ENCODE data around the gene PLXNA3. TPM values are rescaled to one million over a fixed set of nuclear protein-coding genes. Genes with fewer than 3 reads are reported as not detected.

The PLXNA3 gene
- polyA plus RNA-seq (2012; ENCODE audit: low read depth, missing spikeins), result 15.8 TPM

GRCh38 chrX:154458116-154458953 is at the start of gene PLXNA3:
Gene PLXNA3, plus strand, starts transcription at chrX:154458281. Its CDS starts 1,903 bp downstream, at chrX:154460184.
- DNase-seq (ENCODE audit: insufficient read length, low spot score) (peak; percentile 71), FAIRE-seq (peak; percentile 26)
- TF ChIP-seq PAX5 (IDR thresholded peaks at IDR 0.05; ENCODE audit: insufficient read depth, low read length, severe bottlenecking) (no peak), POLR2A (IDR thresholded peaks at IDR 0.05; ENCODE audit: low read depth, low read length) (no peak), TAF1 (IDR thresholded peaks at IDR 0.05; ENCODE audit: low read depth, low read length) (no peak), POLR2AphosphoS5 (IDR thresholded peaks at IDR 0.05; ENCODE audit: low read depth, low read length) (no peak), SPI1 (IDR thresholded peaks at IDR 0.05; ENCODE audit: low read depth, low read length) (no peak), POU2F2 (IDR thresholded peaks at IDR 0.05; ENCODE audit: low read depth, low read length) (no peak)

- TF ChIP-seq POLR2A (IDR thresholded peaks at IDR 0.05; ENCODE audit: low read depth, low read length) (no peak), SPI1 (IDR thresholded peaks at IDR 0.05; ENCODE audit: low read depth, low read length) (0 out of 2 replicates have a peak, but pooled peaks have one; percentile 12)
- FAIRE-seq (peak; percentile 51), DNase-seq (ENCODE audit: insufficient read length, low spot score) (no peak)
Observed at GRCh38 chrX:154408659-154409221, 49.3 kb upstream of the PLXNA3 start.

- no peak for TF ChIP-seq PAX5 (IDR thresholded peaks at IDR 0.05; ENCODE audit: insufficient read depth, low read length, severe bottlenecking)
- DNase-seq (ENCODE audit: insufficient read length, low spot score) (no peak), FAIRE-seq (peak; percentile 84)
Observed at GRCh38 chrX:154409222-154409871, 48.7 kb upstream of the PLXNA3 start, which contains the start of gene DNASE1L1. Gene DNASE1L1, minus strand, starts transcription at chrX:154409254. Its CDS starts 3,686 bp downstream, at chrX:154405568.

GRCh38 chrX:154411981-154412340 is 46.1 kb upstream of the PLXNA3 start:
- no peak for TF ChIP-seq TAF1 (IDR thresholded peaks at IDR 0.05; ENCODE audit: low read depth, low read length)
- TF ChIP-seq POU2F2 (IDR thresholded peaks at IDR 0.05; ENCODE audit: low read depth, low read length), result no peak
- TF ChIP-seq POLR2A (IDR thresholded peaks at IDR 0.05; ENCODE audit: low read depth, low read length), result no peak
- TF ChIP-seq SPI1 (IDR thresholded peaks at IDR 0.05; ENCODE audit: low read depth, low read length), result no peak
- TF ChIP-seq POLR2AphosphoS5 (IDR thresholded peaks at IDR 0.05; ENCODE audit: low read depth, low read length), result no peak
- TF ChIP-seq PAX5 (IDR thresholded peaks at IDR 0.05; ENCODE audit: insufficient read depth, low read length, severe bottlenecking), result no peak
- no peak for FAIRE-seq
- peak; percentile 70 for DNase-seq (ENCODE audit: insufficient read length, low spot score)

GRCh38 chrX:154412468-154412867 is 45.6 kb upstream of the PLXNA3 start:
- no peak for DNase-seq (ENCODE audit: insufficient read length, low spot score)
- TF ChIP-seq POLR2AphosphoS5 (IDR thresholded peaks at IDR 0.05; ENCODE audit: low read depth, low read length) (no peak), TAF1 (IDR thresholded peaks at IDR 0.05; ENCODE audit: low read depth, low read length) (no peak)
- no peak for FAIRE-seq

GRCh38 chrX:154413142-154413541 is 44.9 kb upstream of the PLXNA3 start:
- FAIRE-seq (no peak), DNase-seq (ENCODE audit: insufficient read length, low spot score) (no peak)
- TF ChIP-seq POLR2A (IDR thresholded peaks at IDR 0.05; ENCODE audit: low read depth, low read length) (no peak), POU2F2 (IDR thresholded peaks at IDR 0.05; ENCODE audit: low read depth, low read length) (no peak), TAF1 (IDR thresholded peaks at IDR 0.05; ENCODE audit: low read depth, low read length) (no peak)

GRCh38 chrX:154417157-154417556 is 40.9 kb upstream of the PLXNA3 start:
- DNase-seq (ENCODE audit: insufficient read length, low spot score), result no peak
- no peak for FAIRE-seq
- TF ChIP-seq POU2F2 (IDR thresholded peaks at IDR 0.05; ENCODE audit: low read depth, low read length) (no peak), SPI1 (IDR thresholded peaks at IDR 0.05; ENCODE audit: low read depth, low read length) (no peak), TAF1 (IDR thresholded peaks at IDR 0.05; ENCODE audit: low read depth, low read length) (no peak), POLR2AphosphoS5 (IDR thresholded peaks at IDR 0.05; ENCODE audit: low read depth, low read length) (no peak), PAX5 (IDR thresholded peaks at IDR 0.05; ENCODE audit: insufficient read depth, low read length, severe bottlenecking) (no peak), POLR2A (IDR thresholded peaks at IDR 0.05; ENCODE audit: low read depth, low read length) (no peak)

- DNase-seq (ENCODE audit: insufficient read length, low spot score) (no peak), FAIRE-seq (no peak)
- TF ChIP-seq PAX5 (IDR thresholded peaks at IDR 0.05; ENCODE audit: insufficient read depth, low read length, severe bottlenecking), result no peak
- no peak for TF ChIP-seq POLR2A (IDR thresholded peaks at IDR 0.05; ENCODE audit: low read depth, low read length)
- TF ChIP-seq TAF1 (IDR thresholded peaks at IDR 0.05; ENCODE audit: low read depth, low read length), result no peak
- TF ChIP-seq SPI1 (IDR thresholded peaks at IDR 0.05; ENCODE audit: low read depth, low read length), result no peak
- TF ChIP-seq POU2F2 (IDR thresholded peaks at IDR 0.05; ENCODE audit: low read depth, low read length), result no peak
- no peak for TF ChIP-seq POLR2AphosphoS5 (IDR thresholded peaks at IDR 0.05; ENCODE audit: low read depth, low read length)
Observed at GRCh38 chrX:154419189-154419588, 38.9 kb upstream of the PLXNA3 start.

- FAIRE-seq, result no peak
- no peak for TF ChIP-seq PAX5 (IDR thresholded peaks at IDR 0.05; ENCODE audit: insufficient read depth, low read length, severe bottlenecking)
- TF ChIP-seq TAF1 (IDR thresholded peaks at IDR 0.05; ENCODE audit: low read depth, low read length), result no peak
- no peak for TF ChIP-seq POLR2AphosphoS5 (IDR thresholded peaks at IDR 0.05; ENCODE audit: low read depth, low read length)
- TF ChIP-seq POU2F2 (IDR thresholded peaks at IDR 0.05; ENCODE audit: low read depth, low read length), result no peak
- TF ChIP-seq SPI1 (IDR thresholded peaks at IDR 0.05; ENCODE audit: low read depth, low read length), result no peak
- no peak for TF ChIP-seq POLR2A (IDR thresholded peaks at IDR 0.05; ENCODE audit: low read depth, low read length)
- no peak for DNase-seq (ENCODE audit: insufficient read length, low spot score)
Observed at GRCh38 chrX:154419688-154420401, 38.2 kb upstream of the PLXNA3 start.

Data from GM12891 (cell line).